HG02623 (cell line): ENCODE data around the gene PCDH1.
A peak's percentile ranks its signal among the peaks of the same experiment; 100 is the strongest.
"Not testable (repeated sequence)": the region's sequence is repeated elsewhere in the genome, so short reads cannot be mapped to it uniquely, and the experiment has no call there.

Source experiments
- ATAC-seq: cut with Tn5 transposase; IDR thresholded peaks from one replicate; pipeline ENCODE4 v1.9.1; 2021; ENCODE audit warnings: moderate library complexity; ENCODE audit not compliant: unreplicated experiment

PCDH1 gene

DNA sequence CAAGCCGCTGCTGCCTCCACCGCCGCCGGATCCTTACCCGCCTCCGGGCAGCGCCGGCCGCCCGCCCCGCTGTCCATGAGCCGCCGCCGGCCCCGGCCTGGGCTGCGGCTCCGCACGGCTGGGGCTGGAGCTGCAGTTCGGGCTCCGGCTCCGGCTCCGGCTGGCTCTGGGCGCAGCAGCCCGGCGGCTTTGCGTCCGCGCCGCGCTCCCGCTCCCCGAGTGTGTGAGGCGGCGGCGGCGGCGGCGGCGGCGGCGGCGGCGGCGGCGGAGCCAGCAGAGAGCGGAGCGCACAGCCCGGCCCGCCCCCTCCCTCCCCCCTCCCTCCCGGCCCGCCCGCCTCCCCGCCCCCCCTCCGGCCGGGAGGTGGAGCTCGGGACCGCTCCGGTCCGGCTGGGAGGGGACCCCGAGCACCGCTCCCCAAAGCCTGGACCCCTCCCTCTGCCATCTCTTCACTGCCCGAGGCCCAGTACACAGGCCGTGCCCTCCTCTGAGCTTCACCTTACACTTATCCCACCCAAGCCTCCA lies at the start of gene PCDH1:
Gene PCDH1, minus strand, starts transcription at position 225 of the 525 bp plus-strand sequence. Its CDS starts 148 bp downstream, at position 77.
- no peak for ATAC-seq

DNA sequence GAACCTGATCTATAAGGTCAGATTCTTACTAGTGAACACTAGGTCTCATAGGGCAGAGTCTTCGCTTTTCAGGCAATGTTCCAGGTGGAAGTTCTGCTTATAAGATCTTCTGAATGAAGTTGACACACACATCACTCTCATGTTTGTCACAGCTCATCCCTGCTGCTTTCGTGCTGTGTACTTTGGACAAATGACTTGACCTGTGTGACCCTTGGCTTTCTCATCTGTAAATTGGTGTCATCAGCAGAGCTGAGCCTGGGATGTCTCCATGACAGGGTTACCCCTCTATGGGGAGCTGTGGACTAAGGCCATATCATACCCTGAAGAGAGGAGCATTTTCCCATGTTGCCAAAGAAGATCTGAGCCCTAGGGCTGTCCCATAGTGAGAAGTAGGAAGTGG lies 48.2 kb upstream of the PCDH1 start:
- no peak for ATAC-seq

DNA sequence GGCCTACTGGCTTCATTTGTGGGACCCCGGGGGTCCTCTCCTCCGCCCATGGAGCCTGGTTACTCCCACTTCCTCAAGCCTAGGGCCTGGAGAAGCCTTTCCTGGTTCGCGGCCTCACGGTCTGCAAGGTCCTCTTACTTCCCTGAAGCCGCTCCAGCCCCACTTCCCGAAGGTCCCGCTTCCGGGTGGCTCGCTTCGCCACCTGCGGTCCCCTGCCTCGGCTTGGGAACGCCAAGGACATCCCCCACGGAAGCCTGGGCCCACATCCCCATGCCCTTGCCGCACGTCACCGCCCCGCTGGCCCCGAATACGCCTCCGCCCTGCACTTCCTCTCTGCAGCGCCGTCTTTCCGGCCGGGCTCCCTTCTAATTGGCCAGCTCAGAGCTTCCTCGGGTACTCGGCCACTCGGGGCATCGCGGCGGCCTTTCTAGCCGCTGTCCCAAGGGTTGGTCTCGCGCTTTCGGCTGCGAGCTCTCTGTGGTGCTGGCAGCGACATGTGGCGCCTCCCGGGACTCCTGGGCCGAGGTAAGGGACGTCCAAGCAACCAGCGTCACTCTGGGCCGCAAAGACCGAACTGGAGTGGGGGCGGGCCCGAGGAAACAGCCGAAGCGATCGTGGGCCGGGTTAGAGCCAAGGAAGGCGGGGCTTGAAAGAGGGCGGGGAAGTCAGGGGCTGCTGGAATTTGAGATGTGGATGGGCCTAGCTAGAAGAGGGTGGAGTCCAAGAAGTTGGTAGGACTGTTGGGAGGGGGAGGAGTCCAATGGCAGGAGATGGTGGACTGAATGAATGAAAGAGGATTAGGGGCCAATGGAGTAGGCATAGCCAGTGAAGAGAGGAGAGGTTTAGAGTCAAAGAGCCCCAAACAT lies 45.5 kb upstream of the PCDH1 start, which contains the start of gene DELE1:
Gene DELE1, plus strand, starts transcription at position 424 of the 866 bp plus-strand sequence. Its CDS starts 71 bp downstream, at position 495.
- ATAC-seq, result peak; percentile 97

DNA sequence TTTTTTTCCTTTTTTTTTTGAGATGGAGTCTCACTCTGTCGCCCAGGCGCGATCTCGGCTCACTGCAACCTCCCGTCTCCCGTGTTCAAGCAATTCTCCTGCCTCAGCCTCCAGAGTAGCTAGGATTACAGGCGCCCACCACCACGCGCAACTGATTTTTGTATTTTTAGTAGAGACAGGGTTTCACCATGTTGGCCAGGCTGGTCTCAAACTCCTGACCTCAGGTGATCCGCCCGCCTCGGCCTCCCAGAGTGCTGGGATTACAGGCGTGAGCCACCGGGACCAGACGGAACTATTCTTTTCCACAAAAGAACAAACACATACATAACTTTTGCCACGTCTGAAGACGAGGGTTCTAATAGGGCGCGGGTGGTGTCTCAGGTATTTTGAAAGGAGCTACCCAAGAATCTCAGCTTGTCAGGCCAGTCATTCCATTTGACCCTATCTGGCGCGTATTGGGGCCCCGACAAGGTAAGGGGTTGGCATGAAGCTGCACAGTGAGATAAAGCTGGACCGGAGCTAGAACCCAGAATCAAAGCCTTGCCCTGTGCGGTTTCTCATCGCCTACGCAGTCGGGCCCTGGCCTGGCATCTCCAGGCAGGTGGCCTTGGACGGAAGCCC lies 44.7 kb upstream of the PCDH1 start:
- not testable (repeated sequence) for ATAC-seq

DNA sequence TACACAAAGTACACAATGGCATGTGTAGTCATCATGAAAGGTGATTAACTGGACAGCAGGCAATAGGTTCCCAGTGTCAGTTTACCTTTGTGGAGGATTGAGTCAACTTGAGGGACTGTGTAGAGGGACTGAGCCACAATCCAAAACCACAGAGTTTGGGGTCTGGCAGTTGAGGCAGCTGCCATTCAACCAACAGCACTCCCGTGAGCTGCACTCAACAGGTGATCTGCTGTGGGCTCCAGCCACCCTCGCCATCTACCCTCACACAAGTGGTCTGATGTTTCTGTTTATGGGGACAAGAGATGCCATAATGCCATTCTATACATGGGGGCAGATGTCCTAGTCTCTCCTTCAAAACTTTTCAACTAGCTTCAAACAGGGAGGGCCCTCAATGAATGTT lies 42.6 kb upstream of the PCDH1 start:
- ATAC-seq, result no peak

DNA sequence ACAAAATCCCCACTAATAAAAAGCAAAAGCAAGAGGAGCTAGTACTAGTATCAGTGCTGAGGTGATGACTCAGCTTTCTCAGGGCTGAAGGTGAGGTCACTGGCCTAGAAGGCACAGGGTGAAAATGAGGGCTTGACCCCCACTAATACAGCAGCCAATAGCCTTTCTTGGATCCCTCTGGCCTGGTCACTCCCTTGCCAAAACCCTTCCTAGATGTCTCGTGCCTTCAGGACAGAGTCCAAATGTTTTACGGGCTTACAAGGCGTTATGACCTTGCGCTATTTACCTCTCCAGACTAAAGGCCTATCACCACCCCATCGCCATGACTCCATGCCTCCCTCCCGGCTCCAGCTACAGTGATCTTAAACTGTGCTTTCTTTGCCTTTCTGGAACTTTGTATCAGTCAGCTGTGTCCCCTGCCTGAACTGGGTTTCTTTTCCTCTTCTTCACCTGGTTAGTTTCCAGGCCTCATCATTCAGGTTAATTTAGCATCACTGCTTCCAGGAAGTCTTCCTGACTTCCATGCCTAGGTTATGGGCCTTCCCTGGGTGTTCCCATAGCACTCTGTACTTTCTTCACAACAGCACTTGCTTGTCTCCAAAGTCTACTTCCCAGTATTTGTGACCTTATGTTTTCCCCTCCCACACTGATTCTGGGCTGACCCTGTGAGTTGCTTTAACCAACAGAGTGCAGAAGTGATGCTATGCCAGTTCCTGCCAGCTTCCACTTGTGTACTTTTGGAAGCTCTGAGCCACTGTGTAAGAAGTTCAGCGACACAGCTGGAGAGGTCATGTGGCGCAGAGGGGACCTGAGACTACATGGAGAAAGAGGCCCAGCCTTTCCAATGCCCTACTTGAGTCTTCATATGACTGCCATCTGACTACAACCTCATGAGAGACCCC lies 41.3 kb upstream of the PCDH1 start:
- ATAC-seq, result no peak

DNA sequence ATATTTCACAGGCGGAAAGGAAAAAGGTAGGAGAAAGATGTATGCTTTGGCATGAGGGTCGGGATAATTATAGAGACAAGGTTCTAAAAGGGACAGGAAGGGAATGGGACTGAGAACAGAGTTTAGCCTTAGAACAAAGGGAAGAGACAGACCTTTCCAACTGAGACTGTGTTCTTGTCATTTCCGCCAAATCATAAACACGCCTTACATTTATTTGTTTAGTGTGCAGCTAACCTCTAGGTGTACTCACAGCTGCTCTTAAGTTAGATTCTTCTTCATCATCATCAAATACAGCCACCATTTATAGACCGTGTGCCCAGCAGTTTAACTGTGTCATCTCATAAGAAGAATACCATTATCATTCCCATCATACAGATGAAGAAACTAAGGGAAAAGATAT lies 39.5 kb upstream of the PCDH1 start:
- no peak for ATAC-seq

DNA sequence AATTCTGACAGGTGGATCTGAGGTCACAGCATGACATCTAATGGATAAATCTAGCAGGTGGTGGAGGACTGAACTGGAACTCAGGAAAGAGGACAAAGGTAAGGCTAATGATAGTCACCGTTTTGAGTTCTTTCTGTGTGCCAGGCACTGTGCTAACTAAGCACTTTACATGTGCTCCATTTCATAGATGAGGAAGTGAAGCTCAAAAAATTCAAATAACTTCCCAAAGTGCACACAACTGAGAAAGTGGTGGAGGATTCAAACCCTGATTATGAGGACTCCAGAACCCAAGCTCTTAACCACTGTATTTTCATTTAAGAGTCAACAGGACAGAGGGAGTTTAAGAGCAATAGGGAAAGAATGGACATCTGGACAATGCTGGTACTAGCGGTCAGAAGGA lies 38.3 kb upstream of the PCDH1 start:
- no peak for ATAC-seq

DNA sequence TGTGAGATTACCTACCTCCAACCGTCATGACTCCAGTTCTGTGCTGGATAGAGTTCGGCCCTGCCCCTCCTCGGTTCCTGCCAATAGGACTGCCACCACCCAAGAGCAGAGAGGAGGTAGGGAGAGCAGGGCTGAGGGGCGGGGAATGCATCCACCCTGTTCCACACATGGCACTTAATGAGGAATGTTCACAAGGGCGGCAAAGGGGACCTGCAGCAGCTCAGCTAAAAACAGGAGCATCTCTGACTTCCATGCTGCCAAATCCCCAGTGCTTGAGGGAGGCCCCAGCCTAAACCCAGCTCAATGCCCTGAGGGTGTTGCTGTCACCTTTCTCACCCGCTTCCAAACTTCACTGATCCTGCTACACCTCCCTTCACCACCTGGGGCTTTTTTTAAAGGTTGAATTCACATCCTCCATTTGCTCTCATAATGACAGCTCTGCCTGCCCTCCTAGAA lies 37.7 kb upstream of the PCDH1 start:
- no peak for ATAC-seq

DNA sequence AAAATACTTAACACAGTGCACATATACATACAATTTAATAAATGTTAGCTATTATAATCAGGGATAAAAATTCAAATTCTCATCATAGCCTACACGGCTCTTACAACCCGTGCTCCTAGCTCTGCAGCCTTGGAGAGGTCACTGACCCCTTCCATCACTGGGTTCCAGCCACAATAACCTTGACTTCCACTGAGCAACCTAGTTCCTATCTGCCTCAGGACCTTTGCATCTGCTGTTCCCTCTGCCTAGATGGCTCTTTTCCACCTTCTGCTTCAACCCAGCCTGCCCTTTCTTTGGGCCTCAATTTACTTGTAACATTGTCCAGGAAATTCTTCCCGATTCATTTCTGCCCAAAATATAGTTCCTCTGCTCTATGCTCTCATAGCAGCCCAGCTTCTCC lies 36.6 kb upstream of the PCDH1 start:
- ATAC-seq, result no peak

DNA sequence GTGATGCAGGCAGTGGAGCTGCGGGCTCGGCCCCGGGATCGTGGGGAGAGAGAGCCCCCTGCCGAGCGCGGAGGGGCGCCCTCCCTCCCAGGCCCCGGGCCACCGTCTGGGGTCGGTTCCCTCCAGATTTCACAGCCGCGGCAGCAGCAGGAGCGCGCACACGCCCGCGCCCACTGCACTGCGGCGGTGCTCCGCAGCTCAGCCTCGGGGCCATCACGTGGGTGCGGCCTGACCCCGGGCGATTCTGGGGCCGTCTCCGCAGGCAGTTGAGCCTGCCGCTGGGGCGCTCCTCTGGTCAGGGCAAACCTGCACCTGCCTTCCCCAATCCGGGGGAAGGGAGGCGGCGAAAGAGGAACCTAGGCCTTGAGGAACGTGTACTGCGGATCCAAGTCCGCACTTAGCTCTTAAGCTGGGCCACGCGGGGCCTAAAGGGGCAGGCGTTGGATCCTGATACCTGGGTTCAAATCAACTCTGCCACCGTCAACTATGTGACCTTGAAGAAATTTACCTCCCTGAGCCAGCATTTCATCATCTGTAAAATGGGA lies 36.1 kb upstream of the PCDH1 start:
- peak; percentile 65 for ATAC-seq

DNA sequence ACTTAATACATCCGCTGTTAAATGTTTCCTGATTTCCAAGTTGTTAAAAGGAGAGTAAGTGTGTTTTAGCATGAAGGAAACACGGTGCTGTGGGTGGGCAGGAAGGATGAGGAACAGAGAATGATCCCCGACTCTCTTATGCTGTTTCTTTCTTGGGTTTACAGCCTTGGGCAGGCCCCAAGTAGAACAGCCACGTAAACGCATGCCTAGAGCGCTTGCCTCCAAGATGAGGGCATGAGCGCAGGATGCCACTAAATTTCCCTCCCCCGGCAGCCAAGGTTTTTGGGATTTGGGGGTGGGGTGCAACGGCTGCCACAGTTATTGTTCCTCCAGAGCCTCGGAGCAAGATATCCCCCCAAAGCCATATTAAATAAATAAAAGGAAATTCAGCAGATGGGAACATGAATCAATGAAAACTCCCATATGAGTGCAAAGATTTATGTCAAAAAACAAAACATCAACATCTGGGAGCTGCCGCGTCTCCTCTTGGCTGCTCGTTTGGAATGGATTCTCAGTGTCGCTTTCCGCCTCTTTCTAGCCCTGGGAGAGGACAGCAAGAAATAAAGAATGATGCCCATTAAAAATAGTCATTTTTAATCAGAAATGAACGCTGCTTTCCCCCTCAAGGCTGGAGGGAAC lies 35.5 kb upstream of the PCDH1 start:
- no peak for ATAC-seq

DNA sequence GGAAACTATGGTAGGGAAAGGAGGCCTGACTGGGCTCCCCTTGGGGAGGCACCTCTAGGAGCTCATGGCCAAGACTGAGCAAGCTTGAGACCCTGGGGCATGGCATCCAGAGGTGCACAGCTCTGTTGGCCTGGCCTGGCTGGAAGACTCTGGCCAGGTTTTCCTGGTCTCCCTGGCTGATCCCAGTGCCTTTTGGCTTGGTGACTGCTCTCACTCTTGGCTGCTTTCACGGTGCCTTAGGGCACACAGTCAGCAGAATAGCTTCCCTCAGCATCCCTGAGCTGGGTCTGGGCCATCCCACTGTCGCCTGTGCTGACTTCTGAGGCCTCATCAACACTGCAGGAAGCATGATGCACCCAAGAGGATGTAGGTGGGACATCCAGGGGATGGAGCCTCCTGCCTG lies 32.1 kb upstream of the PCDH1 start:
- ATAC-seq, result no peak

DNA sequence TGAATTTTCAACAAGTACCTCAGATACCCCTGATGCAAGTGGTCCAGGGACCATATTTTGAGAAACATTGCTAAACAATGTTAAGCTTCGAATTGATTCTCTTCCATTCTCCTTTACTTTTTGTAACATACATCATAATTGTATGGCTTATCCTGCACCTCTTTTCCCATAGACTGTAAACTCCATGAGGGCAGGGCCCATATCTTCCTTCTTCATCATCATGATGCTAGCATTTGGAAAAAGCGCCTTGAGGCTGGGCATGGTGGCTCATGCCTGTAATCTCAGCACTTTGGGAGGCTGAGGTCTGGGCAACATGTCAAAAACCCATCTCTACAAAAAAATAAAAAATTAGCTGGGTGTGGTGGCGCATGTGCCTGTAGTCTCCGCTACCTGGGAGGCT lies 31.0 kb upstream of the PCDH1 start:
- no peak for ATAC-seq

DNA sequence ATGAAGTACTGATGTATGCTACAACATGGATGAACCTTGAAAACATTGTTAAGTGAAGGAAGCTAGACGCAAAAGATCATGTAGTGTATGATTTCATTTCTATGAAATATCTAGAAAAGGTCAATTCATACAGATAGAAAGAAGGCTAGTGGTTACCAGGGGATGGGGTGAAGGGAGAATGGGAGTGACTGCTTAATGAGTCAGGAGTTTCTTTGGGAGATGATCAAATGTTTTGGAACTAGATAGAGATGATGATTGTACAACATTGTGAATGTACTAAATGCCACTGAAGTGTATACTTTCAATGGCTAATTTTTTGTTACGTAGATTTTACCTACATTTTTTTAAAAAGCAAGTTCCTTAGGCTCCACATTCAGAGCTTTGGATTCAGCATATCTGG lies 30.6 kb upstream of the PCDH1 start:
- no peak for ATAC-seq

DNA sequence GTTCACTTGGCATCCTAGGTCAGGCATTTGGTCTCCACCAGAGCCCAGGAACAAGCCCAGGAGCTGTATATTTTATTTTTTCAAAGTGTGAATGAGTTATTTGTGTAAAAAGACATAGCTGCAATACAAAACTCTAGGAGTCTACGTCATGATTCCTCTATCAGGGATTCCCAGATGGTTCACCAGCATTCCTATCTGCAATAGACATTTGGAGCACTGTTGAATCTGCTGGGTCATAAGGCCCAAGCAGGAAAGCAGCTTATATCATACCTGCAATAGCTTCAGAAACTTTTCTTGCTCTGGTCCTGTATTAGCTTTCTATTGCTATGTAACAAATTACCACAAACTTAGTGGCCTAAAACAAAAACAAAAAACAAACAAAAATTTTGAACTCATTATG lies 28.8 kb upstream of the PCDH1 start:
- ATAC-seq, result no peak

DNA sequence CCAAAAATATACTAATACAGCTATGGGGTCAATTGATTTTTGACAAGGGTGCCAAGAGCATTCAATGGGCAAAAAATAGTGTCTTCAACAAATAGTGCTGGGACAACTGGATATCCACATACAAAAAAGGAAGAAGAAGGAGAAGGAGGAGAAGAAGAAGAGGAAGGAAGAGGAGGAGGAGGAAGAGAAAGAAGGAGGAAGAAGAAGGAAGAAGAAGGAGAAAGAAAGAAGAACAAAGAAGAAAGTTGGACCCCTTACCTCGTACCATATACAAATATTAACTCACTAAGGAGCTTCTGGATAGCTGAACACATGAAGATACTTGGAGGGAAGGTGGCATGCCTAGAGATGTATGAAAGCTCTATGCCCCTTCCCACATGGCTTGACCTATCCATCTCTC lies 28.3 kb upstream of the PCDH1 start:
- no peak for ATAC-seq

DNA sequence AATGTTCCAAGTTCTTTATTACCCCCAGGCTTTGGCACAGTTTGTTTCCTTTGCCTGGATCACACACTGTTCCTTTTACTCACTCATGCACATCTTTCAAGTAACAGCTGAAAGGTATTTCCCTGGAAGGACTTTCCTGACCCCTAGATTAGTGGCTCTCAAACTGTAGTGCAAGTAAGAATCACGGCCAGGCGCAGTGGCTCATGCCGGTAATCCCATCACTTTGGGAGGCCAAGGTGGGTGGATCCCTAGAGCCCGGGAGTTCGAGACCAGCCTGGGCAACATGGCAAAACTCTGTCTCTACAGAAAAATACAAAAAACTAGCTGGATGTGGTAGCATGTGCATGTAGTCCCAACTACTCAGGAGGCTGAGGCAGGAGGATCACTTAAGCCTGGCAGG lies 26.3 kb upstream of the PCDH1 start:
- no peak for ATAC-seq

DNA sequence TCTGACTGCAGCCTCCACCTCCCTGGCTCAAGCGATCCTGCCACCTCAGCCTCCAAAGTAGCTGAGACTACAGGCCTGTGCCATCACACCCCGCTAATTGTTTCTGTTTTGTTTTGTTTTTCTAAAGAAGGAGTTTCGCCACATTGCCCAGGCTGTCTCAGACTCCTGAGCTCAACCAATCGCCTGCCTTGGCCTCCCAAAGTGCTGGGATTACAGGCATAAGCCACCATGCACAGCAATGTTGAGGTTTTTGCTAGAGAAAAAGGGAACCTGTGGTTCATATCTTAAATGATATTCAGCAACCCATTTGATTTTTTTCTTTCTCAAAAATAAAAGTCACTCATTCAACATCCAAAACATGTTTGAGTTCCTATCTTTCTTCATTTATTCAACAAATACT lies 25.1 kb upstream of the PCDH1 start:
- ATAC-seq, result no peak
